SK-N-SH (cell line): Measurements from ENCODE around the gene DEPDC5. TPM values are rescaled to one million over a fixed set of nuclear protein-coding genes. Genes with fewer than 3 reads are reported as not detected.

ENCODE experiments used
- CTCF ChIA-PET: fragments of 300-600, 350-600 bp; formaldehyde crosslinking; extraction: SDS; loops from one replicate; lab custom pipeline; 2021; lab: Yijun Ruan, JAX
- POLR2A ChIA-PET: fragments of 350-600 bp; sonication (Branson Sonifier 250); formaldehyde crosslinking; extraction: SDS; loops from one replicate; lab custom pipeline; 2020; ENCODE audit warnings: antibody characterized with exemption, inconsistent platforms; lab: Yijun Ruan, JAX
- DNase-seq: peaks from one replicate; pipeline ENCODE4 v3.0.0; 2012
- H2AFZ ChIP-seq: fragments of 200-600 bp; sonication (generic); 2 replicates; pipeline ENCODE4 v1.8.1; 2016; ENCODE audit warnings: antibody characterized with exemption, mild to moderate bottlenecking, low read depth
- H3F3A ChIP-seq: fragments of 200-600 bp; sonication (generic); replicated peaks from 2 replicates; pipeline ENCODE3; 2016; ENCODE audit warnings: antibody characterized with exemption, mild to moderate bottlenecking; ENCODE audit not compliant: insufficient read depth
- H3K27ac ChIP-seq, 2 experiments: fragments of 200-500 bp in 1 of 2; fragments of 200-600 bp in 1 of 2; sonication (Bioruptor generic) in 1 of 2; sonication (generic), shearing (Covaris generic) in 1 of 2; 2 replicates each; pipeline versions ENCODE4 v1.5.1 to v1.6.1; 2014 to 2016; ENCODE audit warnings: low read depth in 2 of 2, inconsistent platforms in 1 of 2, low read length in 1 of 2, mild to moderate bottlenecking in 1 of 2, mixed read lengths in 1 of 2
- H3K27me3 ChIP-seq: fragments of 200-600 bp; sonication (generic), shearing (Covaris generic); 2 replicates; pipeline ENCODE4 v1.6.1; 2016; ENCODE audit warnings: mixed run types; ENCODE audit not compliant: insufficient read depth
- H3K36me3 ChIP-seq, 2 experiments: fragments of 200-500 bp in 1 of 2; fragments of 200-600 bp in 1 of 2; sonication (Bioruptor generic) in 1 of 2; sonication (generic) in 1 of 2; replicated peaks in 1 of 2; 2 replicates each; pipeline versions ENCODE3 to v1.5.1; 2014 to 2016; ENCODE audit warnings: low read length in 1 of 2, mild to moderate bottlenecking in 1 of 2; ENCODE audit not compliant: insufficient read depth in 2 of 2, control insufficient read depth in 1 of 2
- H3K4me1 ChIP-seq, 2 experiments: fragments of 200-500 bp in 1 of 2; fragments of 200-600 bp in 1 of 2; sonication (Bioruptor generic) in 1 of 2; sonication (generic), shearing (Covaris generic) in 1 of 2; 2 replicates each; pipeline versions ENCODE4 v1.5.1 to v1.6.1; 2014 to 2016; ENCODE audit warnings: low read depth in 1 of 2, low read length in 1 of 2, mixed run types in 1 of 2; ENCODE audit not compliant: insufficient read depth in 2 of 2, control insufficient read depth in 1 of 2
- H3K4me2 ChIP-seq: fragments of 200-600 bp; sonication (generic), shearing (Covaris generic); 2 replicates; pipeline ENCODE4 v1.6.1; 2017; ENCODE audit warnings: mixed run types
- H3K4me3 ChIP-seq, 2 experiments: fragments of 200-500 bp in 1 of 2; fragments of 200-600 bp in 1 of 2; sonication (Bioruptor generic) in 1 of 2; sonication (generic), shearing (Covaris generic) in 1 of 2; 2 replicates each; pipeline versions ENCODE4 v1.5.1 to v1.8.1; 2014 to 2016; ENCODE audit warnings: low read depth in 2 of 2, inconsistent platforms in 1 of 2, low read length in 1 of 2, mild to moderate bottlenecking in 1 of 2, mixed read lengths in 1 of 2, moderate library complexity in 1 of 2
- H3K79me2 ChIP-seq: fragments of 200-600 bp; sonication (generic); 2 replicates; pipeline ENCODE4 v1.8.1; 2017; ENCODE audit warnings: mild to moderate bottlenecking; ENCODE audit not compliant: insufficient read depth
- H3K9ac ChIP-seq: fragments of 200-600 bp; sonication (generic); 2 replicates; pipeline ENCODE4 v1.6.1; 2017; ENCODE audit warnings: mixed run types
- H3K9me2 ChIP-seq: fragments of 200-600 bp; sonication (generic); 2 replicates; pipeline ENCODE4 v1.6.1; 2017; ENCODE audit warnings: mixed run types
- H3K9me3 ChIP-seq: fragments of 200-600 bp; sonication (generic); 2 replicates; pipeline ENCODE4 v1.6.1; 2017; ENCODE audit warnings: mixed run types, mild to moderate bottlenecking, moderate library complexity
- H4K20me1 ChIP-seq: fragments of 200-600 bp; sonication (generic); 2 replicates; pipeline ENCODE4 v1.6.1; 2017; ENCODE audit warnings: mild to moderate bottlenecking, mixed run types; ENCODE audit not compliant: insufficient read depth
- CHD2 ChIP-seq: fragments of 150-350 bp; IDR thresholded peaks from 2 replicates; pipeline ENCODE4 v1.6.1; 2018; ENCODE audit warnings: low read length; ENCODE audit not compliant: partially characterized antibody
- EP300 ChIP-seq, 2 experiments: IDR thresholded peaks; 2 replicates each; pipeline versions ENCODE4 v1.4.0 to v1.6.1; 2012; ENCODE audit warnings: borderline replicate concordance in 1 of 2, low read depth in 1 of 2, low read length in 1 of 2
- EZH2phosphoT487 ChIP-seq: fragments of 200-600 bp; sonication (generic); IDR thresholded peaks from 2 replicates; pipeline ENCODE4 v1.6.1; 2017; ENCODE audit warnings: low read depth, mixed run types, mild to moderate bottlenecking, antibody characterized with exemption, moderate library complexity, borderline replicate concordance
- FOSL2 ChIP-seq: IDR thresholded peaks from 2 replicates; pipeline ENCODE4 v1.4.0; 2012; ENCODE audit warnings: low read depth, mild to moderate bottlenecking, moderate library complexity, borderline replicate concordance
- GATA2 ChIP-seq: sonication (generic); formaldehyde crosslinking; IDR thresholded peaks from 2 replicates; pipeline ENCODE4 v1.5.0; 2020; ENCODE audit warnings: mild to moderate bottlenecking, missing genetic modification reagents
- MAX ChIP-seq: IDR thresholded peaks from 2 replicates; pipeline ENCODE4 v1.4.0; 2012; ENCODE audit warnings: low read depth
- MXI1 ChIP-seq: IDR thresholded peaks from 2 replicates; pipeline ENCODE4 v1.6.1; 2012; ENCODE audit warnings: mild to moderate bottlenecking, low read depth, low read length, improper control_type of control experiment
- NRF1 ChIP-seq: IDR thresholded peaks from 2 replicates; pipeline ENCODE4 v1.6.1; 2012; ENCODE audit warnings: low read depth, mild to moderate bottlenecking, low read length
- PBX3 ChIP-seq: IDR thresholded peaks from 2 replicates; pipeline ENCODE4; 2012
- POLR2AphosphoS5 ChIP-seq: IDR thresholded peaks from 2 replicates; pipeline ENCODE4 v1.6.1; 2012; ENCODE audit warnings: low read depth, low read length
- RAD21 ChIP-seq: IDR thresholded peaks from 2 replicates; pipeline ENCODE4 v1.6.1; 2012; ENCODE audit warnings: mild to moderate bottlenecking, low read length
- RFX5 ChIP-seq: IDR thresholded peaks from 2 replicates; pipeline ENCODE4 v1.6.1; 2012; ENCODE audit warnings: mild to moderate bottlenecking, improper control_type of control experiment, low read length
- RXRA ChIP-seq: IDR thresholded peaks from 2 replicates; pipeline ENCODE4 v1.4.0; 2012; ENCODE audit warnings: low read depth, mild to moderate bottlenecking, borderline replicate concordance
- SMC3 ChIP-seq: IDR thresholded peaks from 2 replicates; pipeline ENCODE4 v1.6.1; 2012; ENCODE audit warnings: low read depth, low read length, improper control_type of control experiment
- TAF1 ChIP-seq: IDR thresholded peaks from 2 replicates; pipeline ENCODE4 v1.6.1; 2012; ENCODE audit warnings: low read depth, mild to moderate bottlenecking, low read length, moderate library complexity, borderline replicate concordance
- ZBTB33 ChIP-seq: IDR thresholded peaks from 2 replicates; pipeline ENCODE4 v1.4.0; 2012; ENCODE audit warnings: low read depth, borderline replicate concordance
- WGBS: methylation state at CpG from one replicate; pipeline ENCODE4 v1.1.6; 2017; ENCODE audit warnings: low lambda C conversion rate; 5-methylcytosine and 5-hydroxymethylcytosine counted together
- polyA plus RNA-seq, 3 experiments: library from polyadenylated mRNA; depleted of rRNA; stranded (reverse); fragments of >200 nt; gene quantifications; 2 replicates each; pipeline ENCODE4 v1.2.3, GENCODE V29; 2012
- TF ChIP-seq, protein P1 (sequence below): fragments of 200-600 bp; sonication (generic); IDR thresholded peaks from 2 replicates; pipeline ENCODE4 v1.6.1; 2017; ENCODE audit warnings: antibody characterized with exemption, mild to moderate bottlenecking, moderate library complexity

The DEPDC5 gene
- polyA plus RNA-seq, 1 of the 3 experiments (the other 2 are of a cell fraction) = 7.8 TPM

GRCh38 chr22:31881200-31881599 is 127.4 kb downstream of the DEPDC5 start:
- Histone ChIP-seq H2AFZ (no peak overlapping the region), H3K36me3 (no peaks in the 10 kb centered on the region), H3K4me2 (no peak overlapping the region), H3K4me1 (peaks cover 0 to 2% of the 10 kb centered on the region in 2 experiments; a peak in 2 of 4 replicates), H3K27me3 (no peaks in the 10 kb centered on the region), H3F3A (no peaks in the 10 kb centered on the region), H3K9ac (no peak overlapping the region), H4K20me1 (no peaks in the 10 kb centered on the region), H3K79me2 (no peaks in the 10 kb centered on the region), H3K4me3 (no peak overlapping the region), H3K9me3 (no peaks in the 10 kb centered on the region), H3K27ac (no peak overlapping the region), H3K9me2 (no peaks in the 10 kb centered on the region)
- no peak for TF ChIP-seq RAD21
- ChIA-PET POLR2A (no interaction called here), CTCF (no interaction called here)
- WGBS = 90% methylated on average over 6 of the region's 6 CpGs
- DNase-seq = no peak

GRCh38 chr22:31881865-31882264 is 128.0 kb downstream of the DEPDC5 start:
- Histone ChIP-seq H4K20me1 (no peaks in the 10 kb centered on the region), H3K4me2 (no peak overlapping the region), H3K36me3 (no peaks in the 10 kb centered on the region), H3K79me2 (no peaks in the 10 kb centered on the region), H3K9me3 (no peaks in the 10 kb centered on the region), H3K9ac (no peak overlapping the region), H3F3A (no peaks in the 10 kb centered on the region), H3K27me3 (no peaks in the 10 kb centered on the region), H3K4me3 (no peak overlapping the region), H3K9me2 (no peaks in the 10 kb centered on the region), H3K4me1 (no peaks in the 10 kb centered on the region), H3K27ac (no peak overlapping the region), H2AFZ (no peak overlapping the region)
- no peak for DNase-seq
- ChIA-PET CTCF (no interaction called here), POLR2A (no interaction called here)
- no peak for TF ChIP-seq FOSL2
- 99% methylated on average over 3 of the region's 3 CpGs for WGBS

- H3K4me3 ChIP-seq = no peak overlapping the region
- ChIA-PET CTCF (no interaction called here), POLR2A (no interaction called here)
- no peaks in the 10 kb centered on the region for H3F3A ChIP-seq
- H3K36me3 ChIP-seq = no peaks in the 10 kb centered on the region
- H3K4me1 ChIP-seq = no peaks in the 10 kb centered on the region
- H3K27me3 ChIP-seq = no peaks in the 10 kb centered on the region
- H2AFZ ChIP-seq = no peak overlapping the region
- no peak for DNase-seq
- TF ChIP-seq, protein P1, sequence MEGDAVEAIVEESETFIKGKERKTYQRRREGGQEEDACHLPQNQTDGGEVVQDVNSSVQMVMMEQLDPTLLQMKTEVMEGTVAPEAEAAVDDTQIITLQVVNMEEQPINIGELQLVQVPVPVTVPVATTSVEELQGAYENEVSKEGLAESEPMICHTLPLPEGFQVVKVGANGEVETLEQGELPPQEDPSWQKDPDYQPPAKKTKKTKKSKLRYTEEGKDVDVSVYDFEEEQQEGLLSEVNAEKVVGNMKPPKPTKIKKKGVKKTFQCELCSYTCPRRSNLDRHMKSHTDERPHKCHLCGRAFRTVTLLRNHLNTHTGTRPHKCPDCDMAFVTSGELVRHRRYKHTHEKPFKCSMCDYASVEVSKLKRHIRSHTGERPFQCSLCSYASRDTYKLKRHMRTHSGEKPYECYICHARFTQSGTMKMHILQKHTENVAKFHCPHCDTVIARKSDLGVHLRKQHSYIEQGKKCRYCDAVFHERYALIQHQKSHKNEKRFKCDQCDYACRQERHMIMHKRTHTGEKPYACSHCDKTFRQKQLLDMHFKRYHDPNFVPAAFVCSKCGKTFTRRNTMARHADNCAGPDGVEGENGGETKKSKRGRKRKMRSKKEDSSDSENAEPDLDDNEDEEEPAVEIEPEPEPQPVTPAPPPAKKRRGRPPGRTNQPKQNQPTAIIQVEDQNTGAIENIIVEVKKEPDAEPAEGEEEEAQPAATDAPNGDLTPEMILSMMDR = no peak
- no peak for TF ChIP-seq TAF1
- no peak for TF ChIP-seq GATA2 (CRISPR knock-in tag)
- no peak for TF ChIP-seq NRF1
- no peak for TF ChIP-seq RFX5
- no peak for TF ChIP-seq RXRA
- TF ChIP-seq ZBTB33 = no peak
- no peak for TF ChIP-seq PBX3
- no peak for TF ChIP-seq CHD2
- no peak for TF ChIP-seq POLR2AphosphoS5
- no peak for TF ChIP-seq MAX
- TF ChIP-seq MXI1 = no peak
- TF ChIP-seq EZH2phosphoT487 = no peak
- TF ChIP-seq EP300 (IDR thresholded peaks at IDR 0.05; ENCODE audit: borderline replicate concordance in 1 of 2, low read depth in 1 of 2, low read length in 1 of 2) = no peak
- TF ChIP-seq SMC3 = no peak
- TF ChIP-seq, all 33 proteins: peak for 0
- no peak overlapping the region for H3K4me2 ChIP-seq
- no peak overlapping the region for H3K27ac ChIP-seq
- H3K9me3 ChIP-seq = no peaks in the 10 kb centered on the region
- WGBS = 97% methylated on average over 3 of the region's 3 CpGs
- no peak overlapping the region for H3K9ac ChIP-seq
- H3K79me2 ChIP-seq = no peaks in the 10 kb centered on the region
- H4K20me1 ChIP-seq = no peaks in the 10 kb centered on the region
- H3K9me2 ChIP-seq = no peaks in the 10 kb centered on the region
Observed at GRCh38 chr22:31882971-31883370, 129.2 kb downstream of the DEPDC5 start.
